Keratinocyte (primary cell): ENCODE results near the gene MARK1.

Source experiments
- EZH2 ChIP-seq: IDR thresholded peaks from one replicate; pipeline ENCODE4 v1.6.1; 2012; ENCODE audit warnings: inconsistent platforms, mild to moderate bottlenecking, low read length, moderate library complexity
- TF ChIP-seq, protein P1 (sequence below), 3 experiments: IDR thresholded peaks in 1 of 3; conservative IDR thresholded peaks in 1 of 3; optimal IDR thresholded peaks in 1 of 3; 2 replicates in 2 of 3; 3 replicates in 1 of 3; pipeline versions ENCODE3 to v1.5.1; 2011; ENCODE audit warnings: low read length in 3 of 3, mild to moderate bottlenecking in 3 of 3, moderate library complexity in 2 of 3, control low read depth in 1 of 3, inconsistent platforms in 1 of 3; ENCODE audit not compliant: insufficient read depth in 2 of 3; ENCODE audit errors: extremely low read depth in 1 of 3

DNA sequence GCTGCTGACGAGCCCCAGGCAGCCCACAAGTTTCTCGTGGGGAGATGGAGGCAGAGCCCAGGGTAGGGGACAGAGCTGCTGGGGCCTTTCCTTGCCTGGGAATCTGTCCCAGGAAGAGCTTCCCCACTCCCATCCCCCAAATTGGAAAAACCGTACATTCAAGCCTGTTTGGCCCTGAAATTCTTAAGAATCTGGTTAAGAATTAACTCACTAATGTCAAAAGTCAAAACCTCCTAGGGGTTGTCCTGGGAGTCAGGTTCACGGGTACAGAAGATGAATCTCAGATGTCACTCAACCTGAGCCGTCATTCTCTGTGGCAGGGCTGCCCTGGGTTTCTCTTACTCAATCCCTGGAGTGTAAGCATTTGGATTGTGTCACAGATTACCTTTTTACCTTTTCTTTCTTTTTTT, 170.7 kb downstream of the MARK1 start:
- no peak for TF ChIP-seq EZH2
- TF ChIP-seq, protein P1, sequence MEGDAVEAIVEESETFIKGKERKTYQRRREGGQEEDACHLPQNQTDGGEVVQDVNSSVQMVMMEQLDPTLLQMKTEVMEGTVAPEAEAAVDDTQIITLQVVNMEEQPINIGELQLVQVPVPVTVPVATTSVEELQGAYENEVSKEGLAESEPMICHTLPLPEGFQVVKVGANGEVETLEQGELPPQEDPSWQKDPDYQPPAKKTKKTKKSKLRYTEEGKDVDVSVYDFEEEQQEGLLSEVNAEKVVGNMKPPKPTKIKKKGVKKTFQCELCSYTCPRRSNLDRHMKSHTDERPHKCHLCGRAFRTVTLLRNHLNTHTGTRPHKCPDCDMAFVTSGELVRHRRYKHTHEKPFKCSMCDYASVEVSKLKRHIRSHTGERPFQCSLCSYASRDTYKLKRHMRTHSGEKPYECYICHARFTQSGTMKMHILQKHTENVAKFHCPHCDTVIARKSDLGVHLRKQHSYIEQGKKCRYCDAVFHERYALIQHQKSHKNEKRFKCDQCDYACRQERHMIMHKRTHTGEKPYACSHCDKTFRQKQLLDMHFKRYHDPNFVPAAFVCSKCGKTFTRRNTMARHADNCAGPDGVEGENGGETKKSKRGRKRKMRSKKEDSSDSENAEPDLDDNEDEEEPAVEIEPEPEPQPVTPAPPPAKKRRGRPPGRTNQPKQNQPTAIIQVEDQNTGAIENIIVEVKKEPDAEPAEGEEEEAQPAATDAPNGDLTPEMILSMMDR (optimal IDR thresholded peaks at IDR 0.05 in 1 of 3, IDR thresholded peaks at IDR 0.05 in 1 of 3, conservative IDR thresholded peaks at IDR 0.05 in 1 of 3; ENCODE audit: extremely low read depth in 1 of 3, insufficient read depth in 2 of 3, low read length in 3 of 3), result no peak
